A549 (cell line): Measurements from ENCODE around the gene MRPS9. TPM values are rescaled to one million over a fixed set of nuclear protein-coding genes. Genes with fewer than 3 reads are reported as not detected.

ENCODE experiments used
- ATAC-seq, 2 experiments: fragments of 200-7000 bp in 1 of 2; fragments of >200 bp in 1 of 2; cut with Nextera tagmentation in 1 of 2; cut with Tn5 transposase in 1 of 2; 3 replicates each; pipeline versions ENCODE4 v1.8.0 to v1.9.1; 2018 to 2020; ENCODE audit warnings: mild to moderate bottlenecking in 1 of 2, moderate library complexity in 1 of 2
- CTCF ChIA-PET: fragments of 300-600 bp; sonication (Branson Sonifier 250); formaldehyde crosslinking; extraction: SDS; loops from one replicate; lab custom pipeline; 2021; ENCODE audit warnings: antibody characterized with exemption, inconsistent platforms; lab: Yijun Ruan, JAX
- POLR2A ChIA-PET: fragments of 350-600 bp; formaldehyde crosslinking; extraction: SDS; loops from one replicate; lab custom pipeline; 2021; ENCODE audit warnings: antibody characterized with exemption, inconsistent platforms; lab: Yijun Ruan, JAX
- DNase-seq, 2 experiments: peaks; one replicate each; pipeline versions ENCODE4 v3.0.0 to v3.0.0-alpha.2; 2011 to 2016; ENCODE audit warnings: low read depth in 1 of 2, low spot score in 1 of 2
- FAIRE-seq: peaks from 2 replicates; lab custom pipeline; 2011; peaks lifted over from hg19 to GRCh38; lab: Jason Lieb, UNC
- H3K27ac ChIP-seq, 2 experiments: fragments of >200 bp; sonication (Bioruptor Twin); formaldehyde crosslinking; 3 replicates each; pipeline ENCODE4 v1.5.1; 2016 to 2017
- H3K4me1 ChIP-seq: fragments of >200 bp; sonication (Bioruptor Twin); formaldehyde crosslinking; 3 replicates; pipeline ENCODE4 v1.6.1; 2016
- H3K4me2 ChIP-seq: fragments of >200 bp; sonication (Bioruptor Twin); formaldehyde crosslinking; 3 replicates; pipeline ENCODE4 v1.6.1; 2016
- H3K4me3 ChIP-seq: fragments of >200 bp; sonication (Bioruptor Twin); formaldehyde crosslinking; 3 replicates; pipeline ENCODE4 v1.5.1; 2016
- H3K9me3 ChIP-seq: fragments of >200 bp; sonication (Bioruptor Twin); formaldehyde crosslinking; 3 replicates; pipeline ENCODE4 v1.6.1; 2016
- CBX2 ChIP-seq: fragments of 200-600 bp; sonication (generic); IDR thresholded peaks from 2 replicates; pipeline ENCODE4 v1.6.1; 2016; ENCODE audit warnings: low read depth, mild to moderate bottlenecking, borderline replicate concordance
- CEBPB ChIP-seq, 2 experiments: fragments of >200 bp in 1 of 2; sonication (Bioruptor Twin) in 1 of 2; formaldehyde crosslinking in 1 of 2; IDR thresholded peaks; 2 replicates each; pipeline ENCODE4 v1.6.1; 2012 to 2016
- CHD2 ChIP-seq: fragments of 150-350 bp; IDR thresholded peaks from 2 replicates; pipeline ENCODE4 v1.6.1; 2014; ENCODE audit warnings: low read length; ENCODE audit not compliant: partially characterized antibody
- EHF ChIP-seq: fragments of 250-450 bp; sonication (Bioruptor Pico); IDR thresholded peaks from 2 replicates; pipeline ENCODE4 v1.5.0; 2020; ENCODE audit warnings: mild to moderate bottlenecking
- EHMT2 ChIP-seq: fragments of 200-600 bp; sonication (generic); IDR thresholded peaks from 2 replicates; pipeline ENCODE4 v1.6.1; 2016; ENCODE audit warnings: antibody characterized with exemption, low read depth, mild to moderate bottlenecking, moderate library complexity
- ESRRA ChIP-seq: fragments of 150-350 bp; IDR thresholded peaks from 2 replicates; pipeline ENCODE4 v1.6.1; 2014; ENCODE audit warnings: mild to moderate bottlenecking, low read length, borderline replicate concordance
- HOXA7 ChIP-seq: fragments of 250-450 bp; sonication (Bioruptor Pico); IDR thresholded peaks from 2 replicates; pipeline ENCODE4 v1.5.0; 2020; ENCODE audit warnings: mild to moderate bottlenecking, moderate library complexity
- HOXB13 ChIP-seq: fragments of 250-450 bp; sonication (Bioruptor Pico); IDR thresholded peaks from 2 replicates; pipeline ENCODE4 v1.5.0; 2020; ENCODE audit warnings: low read depth, mild to moderate bottlenecking, moderate library complexity
- JUN ChIP-seq, 2 experiments: fragments of >200 bp; sonication (Bioruptor Twin); formaldehyde crosslinking; IDR thresholded peaks; 2 replicates in 1 of 2; 3 replicates in 1 of 2; pipeline ENCODE4 v1.6.1; 2016 to 2017
- KDM1A ChIP-seq: fragments of 200-600 bp; sonication (generic); IDR thresholded peaks from 2 replicates; pipeline ENCODE4 v1.6.1; 2016; ENCODE audit warnings: low read depth, mild to moderate bottlenecking
- MAFK ChIP-seq: fragments of 450-650 bp; IDR thresholded peaks from 2 replicates; pipeline ENCODE4 v1.6.1; 2014; ENCODE audit not compliant: partially characterized antibody
- MAZ ChIP-seq: fragments of 150-350 bp; IDR thresholded peaks from 2 replicates; pipeline ENCODE4 v1.6.1; 2014; ENCODE audit warnings: antibody characterized with exemption, low read depth, low read length, borderline replicate concordance
- MYC ChIP-seq: IDR thresholded peaks from 2 replicates; pipeline ENCODE4 v1.6.1; 2012; ENCODE audit warnings: mild to moderate bottlenecking, inconsistent platforms, low read length, improper control_type of control experiment, borderline replicate concordance
- NFE2L2 ChIP-seq: fragments of 150-350 bp; conservative IDR thresholded peaks from 2 replicates; pipeline ENCODE4 v1.6.1; 2014; ENCODE audit warnings: low read length
- POLR2A ChIP-seq: IDR thresholded peaks from 2 replicates; pipeline ENCODE4 v1.6.1; 2012; ENCODE audit warnings: mild to moderate bottlenecking, low read length
- RAD21 ChIP-seq, 2 experiments: fragments of >200 bp in 1 of 2; sonication (Bioruptor Twin) in 1 of 2; formaldehyde crosslinking in 1 of 2; IDR thresholded peaks in 1 of 2; conservative IDR thresholded peaks in 1 of 2; 2 replicates in 1 of 2; 3 replicates in 1 of 2; pipeline ENCODE4 v1.6.1; 2012 to 2018; ENCODE audit warnings: inconsistent platforms in 1 of 2
- RCOR1 ChIP-seq: fragments of 150-350 bp; IDR thresholded peaks from 2 replicates; pipeline ENCODE4 v1.6.1; 2014; ENCODE audit warnings: antibody characterized with exemption, low read length, low read depth
- RNF2 ChIP-seq: fragments of 200-600 bp; sonication (generic); IDR thresholded peaks from 2 replicates; pipeline ENCODE4 v1.6.1; 2016; ENCODE audit warnings: low read depth, mild to moderate bottlenecking, antibody characterized with exemption, moderate library complexity, borderline replicate concordance
- SMC3 ChIP-seq: fragments of >200 bp; sonication (Bioruptor Twin); formaldehyde crosslinking; IDR thresholded peaks from 3 replicates; pipeline ENCODE4 v1.6.1; 2018; ENCODE audit warnings: inconsistent platforms
- ZC3H11A ChIP-seq: fragments of 450-650 bp; IDR thresholded peaks from 2 replicates; pipeline ENCODE4 v1.6.1; 2014; ENCODE audit warnings: antibody characterized with exemption, mild to moderate bottlenecking
- ZFP36 ChIP-seq: fragments of 450-650 bp; IDR thresholded peaks from 2 replicates; pipeline ENCODE4 v1.6.1; 2014; ENCODE audit warnings: borderline replicate concordance; ENCODE audit not compliant: partially characterized antibody
- ZNF302 ChIP-seq: fragments of 250-450 bp; sonication (Bioruptor Pico); IDR thresholded peaks from 2 replicates; pipeline ENCODE4 v1.9.0; 2021; ENCODE audit warnings: inconsistent platforms, mild to moderate bottlenecking, moderate library complexity
- WGBS: methylation state at CpG from one replicate; pipeline ENCODE4 v1.1.6; 2017; ENCODE audit errors: missing lambda C conversion rate; 5-methylcytosine and 5-hydroxymethylcytosine counted together
- polyA plus RNA-seq, 4 experiments: library from polyadenylated mRNA; depleted of rRNA in 3 of 4; stranded (reverse); fragments of >200 nt; fragmentation: RNase III in 1 of 4; extraction: RNeasy Plus Mini Kit Qiagen cat#74134 plus additional on column Dnase treatment in 1 of 4; gene quantifications; 2 replicates in 3 of 4; 3 replicates in 1 of 4; pipeline ENCODE4 v1.2.3, GENCODE V29; 2011 to 2017
- TF ChIP-seq, protein P1 (sequence below): IDR thresholded peaks from 2 replicates; pipeline ENCODE4 v1.6.1; 2012; ENCODE audit warnings: low read depth, borderline replicate concordance
- TF ChIP-seq, protein P2 (sequence below): IDR thresholded peaks from 2 replicates; pipeline ENCODE4 v1.6.1; 2012
- TF ChIP-seq, protein P3 (sequence below): fragments of >200 bp; sonication (Bioruptor Twin); formaldehyde crosslinking; IDR thresholded peaks from 3 replicates; pipeline ENCODE4 v1.6.1; 2016
- TF ChIP-seq, protein P4 (sequence below): fragments of >200 bp; sonication (Bioruptor Twin); formaldehyde crosslinking; IDR thresholded peaks from 2 replicates; pipeline ENCODE4 v1.6.1; 2016

The MRPS9 gene
- polyA plus RNA-seq, 2 of the 4 experiments (the other 2 are of a cell fraction): 42.5 to 54.4 TPM

DNA sequence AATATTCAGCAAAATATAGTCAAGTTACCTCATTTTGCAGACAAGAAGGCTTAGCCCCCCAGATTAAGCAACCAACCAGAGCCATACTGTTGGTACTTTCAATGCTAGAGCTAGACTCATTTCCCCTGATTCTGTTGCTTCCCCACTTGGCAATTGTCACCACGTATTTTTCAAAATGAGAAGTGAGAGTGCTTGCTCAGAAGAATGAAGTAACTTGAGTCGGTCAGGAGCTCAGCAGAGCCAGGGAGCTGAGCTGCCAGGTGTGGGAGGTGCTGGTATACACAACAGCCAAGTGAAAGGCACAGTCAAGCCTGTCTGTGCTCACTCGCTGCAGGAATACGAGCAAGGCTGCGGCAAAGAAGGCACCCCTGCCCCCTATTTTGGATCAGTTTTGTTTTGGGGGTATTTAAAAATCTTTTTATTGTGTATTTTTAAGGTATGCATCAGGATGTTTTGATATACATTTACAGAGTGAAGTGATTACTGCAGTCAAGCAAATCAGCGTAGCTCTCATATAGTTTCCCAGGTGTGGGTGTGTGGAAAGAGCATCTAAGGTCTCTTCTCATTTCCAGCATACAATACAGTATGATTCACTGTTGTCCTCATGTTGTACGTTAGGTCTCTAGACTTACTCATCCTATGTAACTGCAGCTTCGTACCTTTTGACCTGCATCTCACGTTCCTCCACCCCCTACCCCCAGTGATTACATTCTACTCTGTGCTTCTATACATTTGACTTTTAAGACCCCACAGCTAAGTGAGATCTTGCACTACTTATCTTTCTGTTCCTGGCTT lies 62.4 kb downstream of the MRPS9 start:
- POLR2A ChIA-PET: no interaction called here
- WGBS: 94% methylated on average over 9 of the region's 9 CpGs
- no peaks in the 10 kb centered on the region for H3K4me1 ChIP-seq
- TF ChIP-seq MYC (no peak), EHMT2 (no peak), KDM1A (no peak), CEBPB (IDR thresholded peaks at IDR 0.05) (no peak), ZC3H11A (no peak), ESRRA (no peak), HOXA7 (CRISPR knock-in tag) (no peak), RNF2 (no peak), NFE2L2 (no peak)
- TF ChIP-seq, protein P1, sequence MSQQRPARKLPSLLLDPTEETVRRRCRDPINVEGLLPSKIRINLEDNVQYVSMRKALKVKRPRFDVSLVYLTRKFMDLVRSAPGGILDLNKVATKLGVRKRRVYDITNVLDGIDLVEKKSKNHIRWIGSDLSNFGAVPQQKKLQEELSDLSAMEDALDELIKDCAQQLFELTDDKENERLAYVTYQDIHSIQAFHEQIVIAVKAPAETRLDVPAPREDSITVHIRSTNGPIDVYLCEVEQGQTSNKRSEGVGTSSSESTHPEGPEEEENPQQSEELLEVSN: no peak
- TF ChIP-seq, protein P2, sequence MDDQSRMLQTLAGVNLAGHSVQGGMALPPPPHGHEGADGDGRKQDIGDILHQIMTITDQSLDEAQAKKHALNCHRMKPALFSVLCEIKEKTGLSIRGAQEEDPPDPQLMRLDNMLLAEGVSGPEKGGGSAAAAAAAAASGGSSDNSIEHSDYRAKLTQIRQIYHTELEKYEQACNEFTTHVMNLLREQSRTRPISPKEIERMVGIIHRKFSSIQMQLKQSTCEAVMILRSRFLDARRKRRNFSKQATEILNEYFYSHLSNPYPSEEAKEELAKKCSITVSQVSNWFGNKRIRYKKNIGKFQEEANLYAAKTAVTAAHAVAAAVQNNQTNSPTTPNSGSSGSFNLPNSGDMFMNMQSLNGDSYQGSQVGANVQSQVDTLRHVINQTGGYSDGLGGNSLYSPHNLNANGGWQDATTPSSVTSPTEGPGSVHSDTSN: no peak
- TF ChIP-seq, all 56 proteins: peak for 0
- CTCF ChIA-PET: interaction anchor here (3.4 kb wide), 1 partner anchor 14 kb away, joined by 20 read pairs; no protein-coding TSS in a partner anchor
- no peak overlapping the region for H3K4me2 ChIP-seq
- ATAC-seq: no peak
- H3K27ac ChIP-seq: no peak overlapping the region
- H3K9me3 ChIP-seq: no peaks in the 10 kb centered on the region
- FAIRE-seq: no peak
- no peak overlapping the region for H3K4me3 ChIP-seq
- DNase-seq: no peak

DNA sequence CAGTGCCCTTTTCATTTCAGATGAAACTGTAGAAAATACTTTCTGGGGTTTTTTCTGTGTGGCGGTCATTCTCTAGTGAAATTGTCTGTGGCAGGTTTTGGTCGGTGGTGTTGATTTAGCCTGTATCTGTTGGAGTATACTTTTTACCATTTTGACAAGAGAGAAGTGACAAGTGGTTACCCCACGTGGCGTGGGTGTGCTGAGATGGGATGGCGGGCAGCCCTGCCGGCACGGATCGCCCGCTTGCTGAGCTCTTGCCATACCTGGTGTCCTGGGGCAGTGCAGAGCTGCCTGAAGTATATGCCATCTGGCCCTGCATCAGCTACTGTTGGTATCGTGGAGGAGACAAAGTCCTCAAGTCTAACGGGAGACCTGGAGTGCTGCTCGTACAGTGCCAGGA lies 64.1 kb downstream of the MRPS9 start:
- no peak for FAIRE-seq
- CTCF ChIA-PET: interaction anchor here (0.9 to 4.6 kb wide), 2 partner anchors 13 to 134 kb away, joined by 5 to 46 read pairs; no protein-coding TSS in a partner anchor
- ATAC-seq: no peak
- 93% methylated on average over 12 of the region's 12 CpGs for WGBS
- Histone ChIP-seq H3K27ac (no peak overlapping the region), H3K4me1 (no peaks in the 10 kb centered on the region)
- no peak for TF ChIP-seq RCOR1
- TF ChIP-seq, all 56 proteins: peak for 0
- POLR2A ChIA-PET: no interaction called here
- Histone ChIP-seq H3K9me3 (no peaks in the 10 kb centered on the region), H3K4me2 (no peak overlapping the region), H3K4me3 (no peak overlapping the region)
- no peak for DNase-seq

DNA sequence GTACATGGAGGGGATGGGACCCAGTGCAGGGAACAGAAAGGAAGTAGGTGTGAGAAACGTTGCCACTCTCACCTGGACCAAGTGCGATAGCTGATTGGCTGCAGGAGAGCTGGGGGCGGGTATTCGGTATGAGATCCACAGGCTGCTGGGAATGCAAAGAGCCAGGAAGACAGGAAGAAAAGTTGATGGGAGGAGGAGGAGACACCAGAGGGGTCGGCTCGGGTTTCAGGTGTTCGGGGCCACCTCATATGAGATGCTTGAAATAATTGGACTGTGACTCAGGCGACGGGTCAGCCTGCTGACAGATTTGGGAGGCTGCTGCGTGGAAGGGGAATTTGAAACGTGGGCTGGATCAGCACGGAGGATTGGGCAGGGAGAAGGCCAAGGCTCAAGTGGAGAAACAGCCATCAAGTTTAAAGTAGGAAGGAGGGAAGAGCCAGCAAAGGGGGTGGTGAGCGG lies 65.1 kb downstream of the MRPS9 start:
- no peaks in the 10 kb centered on the region for H3K9me3 ChIP-seq
- H3K4me3 ChIP-seq: no peak overlapping the region
- FAIRE-seq: no peak
- H3K4me2 ChIP-seq: no peak overlapping the region
- WGBS: 57% methylated on average over 13 of the region's 13 CpGs
- ChIA-PET POLR2A (no interaction called here), CTCF (interaction anchor here (1.4 to 4.6 kb wide), 2 partner anchors 12 to 133 kb away, joined by 4 to 46 read pairs; no protein-coding TSS in a partner anchor)
- ATAC-seq: peak; percentile 46 to 52; a peak in 3 of 6 replicates
- no peaks in the 10 kb centered on the region for H3K4me1 ChIP-seq
- DNase-seq: peak in 1 of 2 experiments; percentile 14
- no peak overlapping the region for H3K27ac ChIP-seq
- no peak for TF ChIP-seq POLR2A
- TF ChIP-seq ZNF302: no peak
- TF ChIP-seq HOXA7 (CRISPR knock-in tag): no peak
- no peak for TF ChIP-seq CEBPB (IDR thresholded peaks at IDR 0.05)
- no peak for TF ChIP-seq EHF (CRISPR knock-in tag)
- TF ChIP-seq JUN (IDR thresholded peaks at IDR 0.05): no peak
- TF ChIP-seq, protein P2: no peak
- TF ChIP-seq ESRRA: no peak
- TF ChIP-seq RCOR1: no peak
- TF ChIP-seq CBX2: no peak
- TF ChIP-seq, protein P3, sequence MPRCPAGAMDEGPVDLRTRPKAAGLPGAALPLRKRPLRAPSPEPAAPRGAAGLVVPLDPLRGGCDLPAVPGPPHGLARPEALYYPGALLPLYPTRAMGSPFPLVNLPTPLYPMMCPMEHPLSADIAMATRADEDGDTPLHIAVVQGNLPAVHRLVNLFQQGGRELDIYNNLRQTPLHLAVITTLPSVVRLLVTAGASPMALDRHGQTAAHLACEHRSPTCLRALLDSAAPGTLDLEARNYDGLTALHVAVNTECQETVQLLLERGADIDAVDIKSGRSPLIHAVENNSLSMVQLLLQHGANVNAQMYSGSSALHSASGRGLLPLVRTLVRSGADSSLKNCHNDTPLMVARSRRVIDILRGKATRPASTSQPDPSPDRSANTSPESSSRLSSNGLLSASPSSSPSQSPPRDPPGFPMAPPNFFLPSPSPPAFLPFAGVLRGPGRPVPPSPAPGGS: no peak
- TF ChIP-seq, protein P4, sequence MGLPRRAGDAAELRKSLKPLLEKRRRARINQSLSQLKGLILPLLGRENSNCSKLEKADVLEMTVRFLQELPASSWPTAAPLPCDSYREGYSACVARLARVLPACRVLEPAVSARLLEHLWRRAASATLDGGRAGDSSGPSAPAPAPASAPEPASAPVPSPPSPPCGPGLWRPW: no peak
- no peak for TF ChIP-seq MAZ
- no peak for TF ChIP-seq HOXB13
- no peak for TF ChIP-seq SMC3
- TF ChIP-seq RAD21 (conservative IDR thresholded peaks at IDR 0.05 in 1 of 2, IDR thresholded peaks at IDR 0.05 in 1 of 2): no peak
- TF ChIP-seq MAFK: no peak
- TF ChIP-seq ZFP36: no peak
- TF ChIP-seq CHD2: no peak
